HepG2 (cell line): Measurements from ENCODE around the gene TEAD1.

ENCODE experiments used
- AGO2 ChIP-seq: fragments of 200-400 bp; formaldehyde crosslinking; optimal IDR thresholded peaks from 2 replicates; pipeline ENCODE3; 2017; ENCODE audit warnings: mild to moderate bottlenecking, low read depth, low read length, moderate library complexity
- EP300 ChIP-seq, 3 experiments: sonication (generic) in 1 of 3; formaldehyde crosslinking in 1 of 3; IDR thresholded peaks; 2 replicates each; pipeline versions ENCODE4 v1.5.1 to v1.6.1; 2011 to 2020; ENCODE audit warnings: low read depth in 2 of 3, low read length in 2 of 3, borderline replicate concordance in 1 of 3, improper control_type of control experiment in 1 of 3, mild to moderate bottlenecking in 1 of 3, missing genetic modification reagents in 1 of 3, moderate library complexity in 1 of 3
- MTA3 ChIP-seq: sonication (generic); formaldehyde crosslinking; IDR thresholded peaks from 2 replicates; pipeline ENCODE4 v1.4.0; 2020; ENCODE audit warnings: missing genetic modification reagents
- NBN ChIP-seq: fragments of 450-650 bp; conservative IDR thresholded peaks from 2 replicates; pipeline ENCODE4 v1.6.1; 2017
- NR2F6 ChIP-seq, 2 experiments: IDR thresholded peaks; 2 replicates each; pipeline ENCODE4 v1.6.1; 2016; ENCODE audit warnings: antibody characterized with exemption in 1 of 2, mild to moderate bottlenecking in 1 of 2
- ZNF367 ChIP-seq: sonication (generic); formaldehyde crosslinking; IDR thresholded peaks from 2 replicates; pipeline ENCODE4 v1.4.0; 2020; ENCODE audit warnings: missing genetic modification reagents, borderline replicate concordance
- ZNF891 ChIP-seq: sonication (generic); formaldehyde crosslinking; IDR thresholded peaks from 2 replicates; pipeline ENCODE4 v1.5.0; 2020; ENCODE audit warnings: mild to moderate bottlenecking, missing genetic modification reagents
- TF ChIP-seq, protein P1 (sequence below): sonication (generic); formaldehyde crosslinking; IDR thresholded peaks from 2 replicates; pipeline ENCODE4 v1.5.0; 2020; ENCODE audit warnings: mild to moderate bottlenecking, missing genetic modification reagents, moderate library complexity

DNA sequence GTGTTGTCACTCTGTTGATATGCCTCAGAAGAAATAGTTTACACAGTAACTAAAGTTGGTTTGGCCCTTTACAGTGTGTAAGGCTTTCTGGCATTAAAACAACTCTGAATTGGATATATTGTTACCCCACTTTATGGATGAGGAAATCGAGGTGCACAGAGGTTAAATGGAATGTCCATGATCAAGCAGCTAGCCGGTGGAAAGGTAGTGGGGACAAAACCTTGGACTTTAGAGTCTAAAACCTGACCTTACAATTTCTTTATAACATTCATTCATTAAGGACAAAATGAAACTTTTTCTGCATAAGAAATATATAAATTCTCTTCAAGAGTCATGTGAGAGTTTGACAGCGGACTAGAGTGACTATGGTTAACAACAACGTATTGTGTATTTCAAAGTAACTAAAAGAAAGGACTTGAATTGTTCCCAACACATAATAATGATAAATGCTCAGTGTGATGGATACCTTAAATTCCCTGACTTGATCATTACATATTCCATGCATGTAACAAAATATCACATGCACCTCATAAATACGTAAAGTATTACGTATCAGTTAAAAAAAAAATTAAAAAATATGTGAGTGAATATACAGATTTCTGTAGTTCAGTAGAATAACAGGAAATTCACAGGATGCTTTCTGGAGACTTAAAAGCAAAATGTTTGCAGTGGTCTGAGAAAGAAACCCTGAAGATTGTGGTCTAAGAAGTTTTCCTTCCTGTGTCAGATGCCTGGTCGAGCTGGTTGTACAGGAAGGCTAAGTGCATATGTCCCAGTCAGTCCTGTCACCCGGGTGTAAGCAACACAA is 51.0 kb downstream of the TEAD1 start:
- TF ChIP-seq ZNF367 (CRISPR knock-in tag), result no peak
- no peak for TF ChIP-seq MTA3
- TF ChIP-seq, protein P1, sequence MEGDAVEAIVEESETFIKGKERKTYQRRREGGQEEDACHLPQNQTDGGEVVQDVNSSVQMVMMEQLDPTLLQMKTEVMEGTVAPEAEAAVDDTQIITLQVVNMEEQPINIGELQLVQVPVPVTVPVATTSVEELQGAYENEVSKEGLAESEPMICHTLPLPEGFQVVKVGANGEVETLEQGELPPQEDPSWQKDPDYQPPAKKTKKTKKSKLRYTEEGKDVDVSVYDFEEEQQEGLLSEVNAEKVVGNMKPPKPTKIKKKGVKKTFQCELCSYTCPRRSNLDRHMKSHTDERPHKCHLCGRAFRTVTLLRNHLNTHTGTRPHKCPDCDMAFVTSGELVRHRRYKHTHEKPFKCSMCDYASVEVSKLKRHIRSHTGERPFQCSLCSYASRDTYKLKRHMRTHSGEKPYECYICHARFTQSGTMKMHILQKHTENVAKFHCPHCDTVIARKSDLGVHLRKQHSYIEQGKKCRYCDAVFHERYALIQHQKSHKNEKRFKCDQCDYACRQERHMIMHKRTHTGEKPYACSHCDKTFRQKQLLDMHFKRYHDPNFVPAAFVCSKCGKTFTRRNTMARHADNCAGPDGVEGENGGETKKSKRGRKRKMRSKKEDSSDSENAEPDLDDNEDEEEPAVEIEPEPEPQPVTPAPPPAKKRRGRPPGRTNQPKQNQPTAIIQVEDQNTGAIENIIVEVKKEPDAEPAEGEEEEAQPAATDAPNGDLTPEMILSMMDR, result no peak
- no peak for TF ChIP-seq NR2F6 (IDR thresholded peaks at IDR 0.05)
- no peak for TF ChIP-seq NR2F6 (CRISPR knock-in tag; IDR thresholded peaks at IDR 0.05)
- no peak for TF ChIP-seq ZNF891
- no peak for TF ChIP-seq NBN
- TF ChIP-seq EP300 (IDR thresholded peaks at IDR 0.05; ENCODE audit: low read depth in 2 of 2, low read length in 2 of 2), result no peak
- TF ChIP-seq EP300 (CRISPR knock-in tag; IDR thresholded peaks at IDR 0.05; ENCODE audit: borderline replicate concordance), result no peak
- no peak for TF ChIP-seq AGO2
